Measurements from ENCODE around the gene GNG7.

- TF ChIP-seq EZH2 (IDR thresholded peaks at IDR 0.05; ENCODE audit: low read length) (no peak), CTCF (optimal IDR thresholded peaks at IDR 0.05 in 1 of 3, IDR thresholded peaks at IDR 0.05 in 1 of 3, conservative IDR thresholded peaks at IDR 0.05 in 1 of 3; ENCODE audit: extremely low read depth in 1 of 3, insufficient read depth in 2 of 3, low read length in 3 of 3) (no peak)
Measured at GRCh38 chr19:2547721-2548120, 154.8 kb downstream of the GNG7 start.
